GM18909 (cell line): ENCODE results near the gene NXN.
"Not testable (repeated sequence)": the region's sequence is repeated elsewhere in the genome, so short reads cannot be mapped to it uniquely, and the experiment has no call there.

Experiments used
- ATAC-seq: cut with Tn5 transposase; IDR thresholded peaks from one replicate; pipeline ENCODE4 v1.9.1; 2021; ENCODE audit warnings: mild to moderate bottlenecking; ENCODE audit not compliant: unreplicated experiment, poor library complexity

The NXN gene

GRCh38 chr17:897970-898619 lies 81.5 kb downstream of the NXN start:
- ATAC-seq, result no peak

DNA sequence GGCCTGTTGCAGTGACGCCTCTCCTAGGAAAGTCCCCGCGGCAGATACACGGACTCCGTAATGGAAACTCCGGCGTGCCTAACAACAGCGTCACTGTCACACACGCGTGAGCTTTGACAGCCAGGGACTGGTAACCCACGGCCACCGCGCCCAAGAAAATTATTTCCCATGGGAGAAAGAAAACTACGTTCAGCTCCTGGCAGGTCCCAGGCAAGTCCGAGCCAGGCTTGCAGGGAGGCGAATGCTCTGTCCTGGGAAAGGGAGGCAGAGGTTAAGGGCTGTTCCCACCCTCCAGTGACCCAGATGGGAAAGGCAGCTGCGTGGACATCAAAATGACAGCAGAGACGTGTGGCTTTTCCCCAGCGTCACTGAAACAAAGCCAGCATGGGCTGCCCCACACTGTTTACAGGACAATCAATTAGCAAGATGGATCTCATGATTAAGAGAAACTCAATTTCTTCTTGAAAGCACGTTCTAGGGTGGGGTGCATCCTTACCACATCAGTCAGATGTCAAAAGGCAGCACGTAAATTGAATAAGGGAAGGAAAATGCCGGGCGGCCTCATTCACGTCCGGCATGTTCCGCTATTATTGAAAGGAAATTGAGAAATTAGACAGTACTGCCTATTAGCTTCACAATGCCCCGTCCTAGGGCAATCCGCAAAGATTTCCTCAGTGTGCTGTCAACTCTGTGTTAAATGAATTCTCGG lies 82.5 kb downstream of the NXN start:
- no peak for ATAC-seq

- no peak for ATAC-seq
These were observed 83.1 kb downstream of the NXN start for GRCh38 chr17:896454-896853.

DNA sequence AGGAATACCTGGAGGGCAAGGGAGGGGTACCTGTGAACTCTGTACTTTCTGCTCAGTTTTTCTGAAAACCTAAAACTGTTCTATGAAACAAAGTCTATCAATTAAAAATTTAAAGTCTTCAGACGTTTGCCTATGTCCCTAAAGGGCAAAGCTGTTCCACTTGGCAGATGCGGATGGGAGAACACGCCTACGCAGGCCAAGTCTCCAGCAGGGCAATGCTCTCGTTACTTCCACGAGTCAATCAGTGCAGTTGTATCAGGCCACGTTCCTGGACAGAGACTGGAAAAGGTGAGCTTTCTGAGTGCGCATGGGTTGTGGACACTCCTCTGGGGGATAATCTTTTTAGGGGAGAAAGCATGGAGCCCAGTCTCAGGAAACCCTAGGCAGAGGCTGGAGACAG lies 86.6 kb downstream of the NXN start:
- ATAC-seq, result no peak

DNA sequence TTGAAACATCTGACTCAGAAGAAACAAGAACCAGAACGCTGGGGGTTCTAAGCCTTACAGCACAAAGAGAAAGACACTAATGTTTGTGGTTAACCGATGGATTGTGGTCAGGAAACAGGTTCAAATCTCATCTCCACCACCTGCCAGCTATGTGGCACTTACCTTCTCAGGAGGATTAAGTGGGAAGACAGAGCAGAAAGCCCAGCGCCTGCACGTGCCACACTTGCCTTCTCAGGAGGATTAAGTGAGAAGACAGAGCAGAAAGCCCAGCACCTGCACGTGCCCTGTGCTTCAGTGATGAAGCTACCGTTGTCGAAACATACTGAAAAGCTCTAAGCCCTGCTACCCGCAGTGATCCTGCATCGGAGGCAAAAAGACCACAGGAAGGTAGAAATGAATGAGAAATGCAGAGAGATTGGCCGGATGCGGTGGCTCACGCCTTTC lies 90.6 kb downstream of the NXN start:
- ATAC-seq, result no peak

DNA sequence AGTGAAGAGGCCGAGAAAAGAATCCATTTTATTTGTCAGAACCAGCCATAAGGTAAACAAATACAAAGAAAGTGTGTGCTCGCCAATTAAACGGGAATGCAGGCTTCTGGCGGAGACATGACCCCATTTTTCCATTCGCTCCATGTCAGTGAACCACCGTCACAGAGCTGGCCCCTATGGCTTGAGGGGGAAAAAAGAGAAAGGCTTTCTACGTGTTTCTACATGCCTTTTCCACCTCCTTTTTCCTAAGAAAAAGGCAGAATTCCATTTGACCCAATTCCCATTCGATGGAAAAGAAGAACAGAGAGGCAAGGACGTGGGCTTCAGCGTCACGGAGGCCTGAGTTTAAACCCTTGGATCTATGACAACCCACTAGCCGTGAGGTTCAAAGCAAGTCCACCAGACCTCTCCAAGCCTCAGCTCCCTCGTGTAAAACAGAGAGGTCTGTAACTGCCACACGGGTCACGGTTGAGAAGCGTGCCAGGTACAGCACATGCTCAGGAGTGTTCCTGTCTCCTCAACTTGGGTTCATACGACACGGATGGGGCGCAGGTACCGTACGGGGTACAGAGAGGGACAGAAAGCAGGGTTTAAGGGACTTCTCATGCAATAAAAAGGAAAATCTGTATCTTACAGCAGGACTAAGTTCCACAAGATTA lies 91.9 kb downstream of the NXN start:
- ATAC-seq, result no peak

- no peak for ATAC-seq
These were observed 93.5 kb downstream of the NXN start for GRCh38 chr17:885971-886571.

GRCh38 chr17:883586-883962 lies 96.0 kb downstream of the NXN start:
- no peak for ATAC-seq

GRCh38 chr17:882827-883585 lies 96.6 kb downstream of the NXN start:
- ATAC-seq, result no peak

DNA sequence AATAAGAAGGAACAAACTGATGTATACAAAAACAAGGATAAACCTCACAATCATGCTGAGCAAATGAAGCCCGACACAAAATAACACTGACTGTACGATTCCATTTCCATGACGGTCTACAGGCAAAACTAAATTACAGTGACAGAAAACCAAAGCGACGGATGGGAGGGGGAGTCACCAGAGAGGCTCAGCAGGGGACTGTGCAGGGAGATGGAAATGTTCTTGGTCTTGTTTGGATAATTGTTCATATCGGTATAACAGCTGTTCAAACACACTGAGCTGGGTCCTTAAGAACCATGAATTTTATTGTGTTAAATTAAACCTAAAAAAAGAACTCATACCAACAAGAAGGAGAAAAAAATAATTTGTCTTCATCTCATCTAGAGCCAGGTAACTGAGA lies 97.8 kb downstream of the NXN start:
- no peak for ATAC-seq

DNA sequence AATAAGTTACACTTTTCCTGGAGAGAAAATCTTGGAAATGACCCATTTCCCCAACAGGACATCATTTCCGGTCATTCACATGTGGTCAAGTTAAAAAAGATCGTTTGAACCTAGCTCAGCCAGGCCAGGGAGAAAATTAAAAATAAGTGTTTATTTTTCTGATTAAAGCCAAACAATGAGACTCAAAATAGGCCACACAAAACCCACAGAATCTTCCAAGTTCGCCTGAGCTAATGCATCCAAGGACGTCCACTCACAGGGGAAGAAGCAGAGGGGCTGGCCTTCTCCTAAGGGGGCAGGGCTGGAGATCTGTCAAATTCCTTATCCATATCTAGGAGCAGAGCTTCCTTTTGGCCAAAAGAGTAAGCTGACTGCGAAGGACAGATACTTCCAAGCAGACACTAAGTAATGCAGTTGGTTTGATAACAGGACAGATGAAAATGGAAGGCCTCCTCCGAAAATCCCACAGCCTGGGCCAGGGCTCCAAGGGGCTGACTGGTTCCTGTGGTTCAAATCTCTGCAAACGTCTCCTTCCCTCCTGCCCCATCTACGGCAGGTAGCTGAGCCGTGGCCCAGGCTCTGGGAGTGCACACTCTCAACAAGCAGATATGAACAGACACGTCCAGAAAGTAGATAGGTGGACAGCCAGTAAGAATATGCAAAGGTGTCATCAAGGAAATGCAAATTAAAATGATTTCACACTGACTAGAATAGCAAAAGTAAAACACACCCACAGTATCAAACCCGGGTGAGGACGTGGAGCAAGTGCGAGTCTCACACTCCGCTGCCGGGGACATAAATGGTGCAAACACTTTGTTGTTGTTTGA lies 98.9 kb downstream of the NXN start:
- no peak for ATAC-seq

- no peak for ATAC-seq
These were observed 99.8 kb downstream of the NXN start for GRCh38 chr17:879546-880442.

DNA sequence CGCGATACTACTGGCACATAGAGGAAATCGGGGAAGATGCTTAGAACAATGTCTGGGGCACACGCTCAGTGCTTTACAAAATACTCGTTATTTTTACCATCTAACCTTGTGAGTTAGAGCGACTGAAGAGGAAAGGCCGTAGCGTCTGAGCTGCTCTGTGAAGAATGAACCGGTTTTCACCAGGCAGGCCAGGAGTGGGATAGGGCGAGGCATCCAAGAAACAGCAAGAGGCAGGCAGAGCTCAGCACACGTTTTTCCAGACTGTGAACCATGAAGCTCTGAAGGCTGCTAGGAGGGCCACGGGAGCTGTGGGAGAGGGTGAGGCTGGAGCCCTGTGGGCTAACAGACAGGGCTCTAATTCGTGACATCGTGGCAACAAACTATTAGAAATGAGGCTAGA lies 101.9 kb downstream of the NXN start:
- ATAC-seq, result no peak

DNA sequence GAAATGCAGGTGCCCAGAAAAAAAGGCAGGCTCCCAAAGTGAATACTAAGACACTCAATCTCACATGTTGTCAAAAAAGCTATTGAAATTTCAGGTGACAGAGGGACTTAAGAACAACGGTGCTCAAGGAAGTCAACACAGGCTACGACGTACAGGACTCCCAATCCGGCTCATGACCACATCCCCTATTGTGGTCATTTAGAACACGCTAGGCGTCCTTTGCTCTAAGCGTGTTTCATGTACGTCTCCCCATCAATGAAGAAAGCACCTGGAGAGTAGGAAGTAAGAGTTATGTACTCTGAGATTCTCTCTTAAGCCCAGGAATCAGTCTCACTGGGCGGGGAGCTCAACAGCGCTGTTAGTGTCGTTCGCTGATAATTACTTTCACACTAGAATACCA lies 103.3 kb downstream of the NXN start:
- no peak for ATAC-seq

GRCh38 chr17:874590-874989 lies 105.0 kb downstream of the NXN start:
- not testable (repeated sequence) for ATAC-seq

- no peak for ATAC-seq
These were observed 106.7 kb downstream of the NXN start for GRCh38 chr17:872855-873254.

DNA sequence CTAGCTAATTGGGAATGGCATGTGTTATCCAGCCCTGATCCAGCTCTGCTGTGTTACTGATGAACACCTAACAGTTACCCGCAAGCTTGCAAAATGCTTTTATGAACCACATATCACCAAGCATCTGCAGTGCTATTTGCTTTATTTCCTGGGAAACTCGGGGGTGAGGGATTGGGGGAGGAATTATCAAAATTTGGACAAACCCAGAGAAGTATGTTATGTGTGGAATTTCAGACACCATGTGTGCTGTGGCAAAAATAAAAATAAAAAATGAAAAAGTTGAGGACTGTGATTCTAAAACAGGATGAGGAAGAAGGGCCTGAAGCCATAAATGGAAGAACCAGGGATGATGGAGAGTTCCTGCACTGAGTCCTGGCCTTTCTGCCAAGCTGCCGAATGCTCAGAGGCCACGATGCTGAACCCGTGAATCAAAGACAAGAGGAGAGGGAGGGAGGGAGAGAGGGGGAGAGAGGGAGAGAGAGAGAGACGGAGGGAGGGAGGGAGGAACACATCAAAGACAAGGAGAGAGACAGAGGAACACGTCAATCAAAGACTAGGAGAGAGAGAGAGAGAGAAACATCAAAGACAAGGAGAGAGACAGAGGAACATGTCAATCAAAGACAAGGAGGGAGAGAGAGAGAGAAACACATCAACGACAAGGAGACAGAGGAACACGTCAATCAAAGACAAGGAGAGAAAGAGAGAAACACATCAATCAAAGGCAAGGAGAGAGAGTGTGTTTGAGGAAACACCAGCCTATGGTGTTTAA lies 107.6 kb downstream of the NXN start:
- ATAC-seq, result no peak
